Upper lobe of left lung (tissue), 6 donors: ENCODE results near the gene KCNIP1. TPM values are rescaled to one million over a fixed set of nuclear protein-coding genes. Genes with fewer than 3 reads are reported as not detected.

Source experiments
- ATAC-seq, 2 donors: fragments of 200-7000 bp; cut with Tn5 transposase; one replicate each; pipeline ENCODE4 v1.9.1; 2022; ENCODE audit warnings: mild to moderate bottlenecking in 2 of 2, moderate library complexity in 2 of 2; ENCODE audit not compliant: low FRiP score in 2 of 2
- DNase-seq, 2 donors: peaks; one replicate each; pipeline ENCODE4 v3.0.0-alpha.2; 2019 to 2020
- H3K27ac ChIP-seq, 4 donors: fragments of 200-600 bp; sonication (generic); one replicate each; pipeline ENCODE4 v1.5.1; 2016 to 2019
- H3K27me3 ChIP-seq, 4 donors: fragments of 200-600 bp; sonication (generic); one replicate each; pipeline ENCODE4 v1.5.1; 2017 to 2019
- H3K36me3 ChIP-seq, 4 donors: fragments of 200-600 bp; sonication (generic); one replicate each; pipeline ENCODE4 v1.5.1; 2016 to 2019
- H3K4me1 ChIP-seq, 4 donors: fragments of 200-600 bp; sonication (generic); one replicate each; pipeline ENCODE4 v1.5.1; 2018 to 2019
- H3K4me3 ChIP-seq, 4 donors: fragments of 200-600 bp; sonication (generic); one replicate each; pipeline ENCODE4 v1.5.1; 2017 to 2019; ENCODE audit warnings: mild to moderate bottlenecking in 2 of 4, moderate library complexity in 1 of 4
- H3K9me3 ChIP-seq, 4 donors: fragments of 200-600 bp; sonication (generic); one replicate each; pipeline ENCODE4 v1.5.1; 2018 to 2019
- EP300 ChIP-seq, 4 donors: sonication (generic); formaldehyde crosslinking; IDR thresholded peaks; one replicate each; pipeline ENCODE4 v1.5.1; 2017; ENCODE audit warnings: antibody characterized with exemption in 4 of 4, control low read depth in 2 of 4
- POLR2A ChIP-seq, 4 donors: fragments of 450-650 bp; IDR thresholded peaks; one replicate each; pipeline ENCODE4 v1.5.1; 2016 to 2017; ENCODE audit warnings: antibody characterized with exemption in 4 of 4, mild to moderate bottlenecking in 2 of 4
- POLR2AphosphoS5 ChIP-seq, 2 donors: sonication (generic); formaldehyde crosslinking; IDR thresholded peaks; one replicate each; pipeline ENCODE4 v1.5.1; 2017; ENCODE audit warnings: antibody characterized with exemption in 2 of 2
- WGBS, 2 donors: methylation state at CpG; one replicate each; pipeline ENCODE4 v1.1.5; 2017 to 2018; 5-methylcytosine and 5-hydroxymethylcytosine counted together
- total RNA-seq, 6 donors: library from RNA; depleted of rRNA in 4 of 6; stranded (reverse); fragments of >200 nt in 4 of 6; gene quantifications; one replicate each; pipeline versions ENCODE4 v1.1.0 to v1.2.1, GENCODE V29; 2016 to 2021
- TF ChIP-seq, protein P1 (sequence below), 6 experiments: fragments of 450-650 bp in 4 of 6; fragments of 200-600 bp in 2 of 6; sonication (generic) in 2 of 6; IDR thresholded peaks; one replicate each; pipeline ENCODE4 v1.5.1; 2016 to 2019; ENCODE audit warnings: antibody characterized with exemption in 6 of 6
- donor health status: DM: no; HTN: no; CAD: no; lungs with moderate emphysema.
- donor health status: DM: no; HTN: yes; CAD: no; lungs with severe emphysema.

The KCNIP1 gene
- total RNA-seq, 6 donors from 2014 or later, result 1.9 to 3.3 (median 2.9) TPM; not detected in 1

DNA sequence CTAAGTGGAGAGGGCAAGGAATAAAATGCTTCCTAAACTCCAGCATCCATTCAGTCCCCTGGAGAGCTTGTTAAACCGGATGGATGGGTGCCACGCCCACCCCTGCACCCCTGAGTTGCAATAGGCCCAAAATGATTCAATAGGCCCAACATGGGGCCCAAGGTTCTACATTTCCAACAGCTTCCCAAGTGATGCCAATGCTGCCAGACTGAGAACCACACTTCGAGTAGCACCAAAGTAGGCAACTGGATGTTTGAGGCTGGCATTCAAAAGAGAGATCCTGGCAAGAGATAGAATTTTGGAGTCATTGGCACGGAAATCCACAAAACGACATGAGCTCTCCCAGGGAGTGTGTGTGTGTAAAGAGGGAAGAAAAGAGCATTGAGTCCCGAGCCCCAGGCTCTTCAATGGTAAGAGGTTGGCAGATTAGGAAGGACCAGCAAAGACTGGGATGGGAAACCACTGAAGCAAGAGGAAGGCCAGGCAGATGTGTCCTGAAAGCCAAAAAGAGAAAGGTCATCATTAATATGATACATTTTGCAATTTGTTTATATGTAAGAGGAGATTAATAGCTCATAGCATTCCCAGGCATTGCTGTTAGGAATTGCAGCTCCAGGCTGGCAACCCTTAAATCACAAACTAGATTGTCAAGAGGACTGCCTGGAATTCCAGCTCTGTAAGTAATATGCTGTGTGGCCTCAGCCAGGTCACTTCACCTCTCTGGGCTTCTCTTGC is 130.6 kb downstream of the KCNIP1 start:
- Histone ChIP-seq H3K4me3 (no peak overlapping the region), H3K27me3 (no peaks in the 10 kb centered on the region), H3K4me1 (peaks cover 13 to 24% (median 17%) of the 10 kb centered on the region in 4 donors), H3K27ac (peak overlapping the region in 3 of 4 donors; percentile 35 to 59 (median 36)), H3K9me3 (no peaks in the 10 kb centered on the region), H3K36me3 (no peaks in the 10 kb centered on the region)
- DNase-seq, result no peak
- ATAC-seq, result no peak
- 55 to 70% methylated on average over 6 of the region's 6 CpGs for WGBS, 2 donors
- TF ChIP-seq EP300 (IDR thresholded peaks at IDR 0.05) (no peak), POLR2A (IDR thresholded peaks at IDR 0.05) (no peak), POLR2AphosphoS5 (IDR thresholded peaks at IDR 0.05) (no peak)
- TF ChIP-seq, protein P1, sequence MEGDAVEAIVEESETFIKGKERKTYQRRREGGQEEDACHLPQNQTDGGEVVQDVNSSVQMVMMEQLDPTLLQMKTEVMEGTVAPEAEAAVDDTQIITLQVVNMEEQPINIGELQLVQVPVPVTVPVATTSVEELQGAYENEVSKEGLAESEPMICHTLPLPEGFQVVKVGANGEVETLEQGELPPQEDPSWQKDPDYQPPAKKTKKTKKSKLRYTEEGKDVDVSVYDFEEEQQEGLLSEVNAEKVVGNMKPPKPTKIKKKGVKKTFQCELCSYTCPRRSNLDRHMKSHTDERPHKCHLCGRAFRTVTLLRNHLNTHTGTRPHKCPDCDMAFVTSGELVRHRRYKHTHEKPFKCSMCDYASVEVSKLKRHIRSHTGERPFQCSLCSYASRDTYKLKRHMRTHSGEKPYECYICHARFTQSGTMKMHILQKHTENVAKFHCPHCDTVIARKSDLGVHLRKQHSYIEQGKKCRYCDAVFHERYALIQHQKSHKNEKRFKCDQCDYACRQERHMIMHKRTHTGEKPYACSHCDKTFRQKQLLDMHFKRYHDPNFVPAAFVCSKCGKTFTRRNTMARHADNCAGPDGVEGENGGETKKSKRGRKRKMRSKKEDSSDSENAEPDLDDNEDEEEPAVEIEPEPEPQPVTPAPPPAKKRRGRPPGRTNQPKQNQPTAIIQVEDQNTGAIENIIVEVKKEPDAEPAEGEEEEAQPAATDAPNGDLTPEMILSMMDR (IDR thresholded peaks at IDR 0.05), result no peak

DNA sequence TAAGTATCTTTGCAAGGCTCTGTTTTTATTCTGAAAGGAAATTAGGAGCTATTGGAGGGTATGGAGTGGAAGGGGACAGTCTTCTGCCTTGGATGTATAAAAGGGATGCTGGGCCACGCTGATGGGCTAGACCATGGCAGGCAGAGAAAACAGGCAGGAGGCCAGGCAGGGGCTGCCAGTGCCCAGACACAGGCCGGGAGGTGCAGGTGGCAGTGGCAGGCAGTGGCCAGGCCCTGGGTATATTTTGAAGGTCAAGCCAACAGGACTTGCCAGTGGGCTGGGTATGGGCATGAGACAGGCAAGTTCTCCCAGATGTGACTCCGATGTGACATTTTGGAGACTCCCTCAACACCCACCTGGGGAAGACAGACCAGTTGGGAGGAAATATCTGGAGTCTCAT is 131.9 kb downstream of the KCNIP1 start:
- WGBS, 2 donors, result 73 to 94% methylated on average over 3 of the region's 3 CpGs
- peak in 1 of 2 donors; percentile 15 for DNase-seq
- H3K27ac ChIP-seq, result no peak overlapping the region
- no peaks in the 10 kb centered on the region for H3K27me3 ChIP-seq
- no peak overlapping the region for H3K4me3 ChIP-seq
- TF ChIP-seq POLR2AphosphoS5 (IDR thresholded peaks at IDR 0.05), result no peak
- no peak for TF ChIP-seq EP300 (IDR thresholded peaks at IDR 0.05)
- no peak for TF ChIP-seq POLR2A (IDR thresholded peaks at IDR 0.05)
- TF ChIP-seq, protein P1 (IDR thresholded peaks at IDR 0.05), result no peak
- peaks cover 13 to 24% (median 17%) of the 10 kb centered on the region in 4 donors for H3K4me1 ChIP-seq
- H3K9me3 ChIP-seq, result no peaks in the 10 kb centered on the region
- H3K36me3 ChIP-seq, result no peaks in the 10 kb centered on the region
- no peak for ATAC-seq

DNA sequence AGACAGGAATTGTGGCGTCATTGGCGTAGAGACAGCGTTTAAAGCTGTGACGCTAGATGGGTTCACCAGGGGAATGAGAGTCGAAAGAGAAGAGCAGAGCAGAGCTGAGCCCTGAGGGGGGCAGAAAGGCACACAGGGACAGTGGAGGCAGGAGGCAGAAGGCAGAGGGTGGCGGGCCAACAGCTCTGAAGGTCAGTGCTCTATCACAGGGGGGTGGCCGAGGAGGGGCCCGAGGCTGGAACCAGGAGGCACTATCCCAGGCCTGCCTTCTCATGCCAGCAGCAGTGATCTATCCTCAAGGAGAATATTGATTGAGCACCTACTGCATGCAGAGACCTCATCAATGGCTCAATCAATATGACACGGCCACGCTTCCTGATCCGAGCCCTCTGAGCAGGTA is 132.4 kb downstream of the KCNIP1 start:
- 85 to 92% methylated on average over 10 to 11 of the region's 11 CpGs for WGBS, 2 donors
- no peak overlapping the region for H3K4me3 ChIP-seq
- no peaks in the 10 kb centered on the region for H3K36me3 ChIP-seq
- no peaks in the 10 kb centered on the region for H3K27me3 ChIP-seq
- TF ChIP-seq POLR2AphosphoS5 (IDR thresholded peaks at IDR 0.05) (no peak), POLR2A (IDR thresholded peaks at IDR 0.05) (no peak), EP300 (IDR thresholded peaks at IDR 0.05) (no peak)
- TF ChIP-seq, protein P1 (IDR thresholded peaks at IDR 0.05), result no peak
- ATAC-seq (no peak), DNase-seq (peak in 1 of 2 donors; percentile 7)
- no peaks in the 10 kb centered on the region for H3K9me3 ChIP-seq
- no peak overlapping the region for H3K27ac ChIP-seq
- H3K4me1 ChIP-seq, result peaks cover 13 to 24% (median 17%) of the 10 kb centered on the region in 4 donors

- H3K27me3 ChIP-seq, result no peaks in the 10 kb centered on the region
- H3K9me3 ChIP-seq, result no peaks in the 10 kb centered on the region
- 83 to 88% methylated on average over 6 to 8 of the region's 8 CpGs for WGBS, 2 donors
- peaks cover 13 to 24% (median 17%) of the 10 kb centered on the region in 4 donors for H3K4me1 ChIP-seq
- no peaks in the 10 kb centered on the region for H3K36me3 ChIP-seq
- no peak overlapping the region for H3K27ac ChIP-seq
- ATAC-seq (no peak), DNase-seq (peak in 1 of 2 donors; percentile 17)
- TF ChIP-seq POLR2AphosphoS5 (IDR thresholded peaks at IDR 0.05) (no peak), EP300 (IDR thresholded peaks at IDR 0.05) (no peak), POLR2A (IDR thresholded peaks at IDR 0.05) (no peak)
- TF ChIP-seq, protein P1 (IDR thresholded peaks at IDR 0.05), result no peak
- no peak overlapping the region for H3K4me3 ChIP-seq
Measured at GRCh38 chr5:170636801-170637477, 133.1 kb downstream of the KCNIP1 start.
